Mucosa of descending colon (tissue), 3 donors: ENCODE data around the gene CPEB4. TPM values are rescaled to one million over a fixed set of nuclear protein-coding genes. Genes with fewer than 3 reads are reported as not detected.
A peak's percentile ranks its signal among the peaks of the same experiment; 100 is the strongest.

Experiments used
- ATAC-seq: fragments of 200-7000 bp; cut with Tn5 transposase; one replicate; pipeline ENCODE4 v1.9.1; 2020; ENCODE audit warnings: mild to moderate bottlenecking, moderate library complexity
- DNase-seq, 3 donors: peaks; one replicate each; pipeline ENCODE4 v3.0.0-alpha.2; 2020
- H3K36me3 ChIP-seq: fragments of 200-600 bp; one replicate; pipeline ENCODE4 v1.8.0; 2021; ENCODE audit warnings: low read depth, mild to moderate bottlenecking
- H3K4me1 ChIP-seq: fragments of 200-600 bp; one replicate; pipeline ENCODE4 v1.8.0; 2021; ENCODE audit warnings: low read depth, mild to moderate bottlenecking
- H3K4me3 ChIP-seq: fragments of 200-600 bp; one replicate; pipeline ENCODE4 v1.8.0; 2021; ENCODE audit warnings: mild to moderate bottlenecking
- H3K9me3 ChIP-seq: fragments of 200-600 bp; one replicate; pipeline ENCODE4 v1.8.0; 2021; ENCODE audit warnings: mild to moderate bottlenecking
- intact Hi-C, 2 donors: fragments of 100-400 bp; cut with DNase I in 1 of 2; cut with micrococcal nuclease in 1 of 2; formaldehyde crosslinking; loops; one replicate each; pipeline versions ENCODE4 v1.11.0 to v1.11.1; 2022; cut with DNase I, micrococcal nuclease
- total RNA-seq, 3 donors: library from RNA; stranded (reverse); fragmentation: NEBNext Ultra II Directional in 2 of 3; extraction: Animal tissue kit (Norgen Biotek cat#: 25700) in 2 of 3; gene quantifications; one replicate each; pipeline versions ENCODE4 v1.2.1 to v1.2.4, GENCODE V29; 2021 to 2023
- TF ChIP-seq, protein P1 (sequence below): fragments of 200-600 bp; IDR thresholded peaks from one replicate; pipeline ENCODE4 v1.8.0; 2022; ENCODE audit warnings: antibody characterized with exemption, mild to moderate bottlenecking
- donor health status: DM: no; HTN: no; CAD: no; lungs with moderate emphysema.
- donor health status: DM: no; HTN: no; CAD: no.
- donor health status: DM: no; HTN: yes; CAD: no.

Gene CPEB4
- total RNA-seq, 3 donors from 2014 or later, result 31.8 to 51.3 (median 32.1) TPM

DNA sequence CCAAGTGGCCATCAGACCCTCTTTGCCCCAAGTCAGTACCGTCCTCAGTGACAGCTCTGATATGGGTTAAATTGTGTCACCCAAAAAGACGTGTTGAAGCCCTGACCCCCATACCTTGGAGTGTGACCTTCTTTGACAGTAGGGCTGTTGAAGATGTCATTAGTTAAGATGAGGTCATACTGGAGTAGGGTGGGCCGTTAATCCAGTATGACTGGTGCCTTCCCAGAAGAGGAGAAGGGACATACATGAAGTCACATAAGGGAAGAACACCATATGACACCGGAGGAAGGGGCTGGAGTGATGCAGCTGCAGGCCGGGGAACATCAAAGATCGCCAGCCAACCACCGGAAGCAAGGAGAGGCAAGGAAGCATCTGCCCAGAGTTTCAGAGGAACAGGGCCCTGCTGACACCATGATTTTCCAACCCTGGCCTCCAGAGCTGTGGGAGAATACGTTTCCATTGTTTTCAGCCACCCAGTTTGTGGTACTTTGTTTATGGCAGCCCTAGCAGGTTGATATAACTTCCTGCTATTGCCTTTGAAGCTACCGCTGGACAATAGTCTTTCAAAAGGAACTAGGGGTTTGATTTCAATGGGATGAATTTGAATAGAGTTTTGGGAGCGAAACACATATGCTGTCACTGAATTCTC lies 36.4 kb upstream of the CPEB4 start:
- Histone ChIP-seq H3K9me3 (peaks cover 8% of the 10 kb centered on the region), H3K4me1 (no peaks in the 10 kb centered on the region), H3K4me3 (no peak overlapping the region), H3K36me3 (no peaks in the 10 kb centered on the region)
- DNase-seq (no peak), ATAC-seq (peak; percentile 75)
- TF ChIP-seq, protein P1, sequence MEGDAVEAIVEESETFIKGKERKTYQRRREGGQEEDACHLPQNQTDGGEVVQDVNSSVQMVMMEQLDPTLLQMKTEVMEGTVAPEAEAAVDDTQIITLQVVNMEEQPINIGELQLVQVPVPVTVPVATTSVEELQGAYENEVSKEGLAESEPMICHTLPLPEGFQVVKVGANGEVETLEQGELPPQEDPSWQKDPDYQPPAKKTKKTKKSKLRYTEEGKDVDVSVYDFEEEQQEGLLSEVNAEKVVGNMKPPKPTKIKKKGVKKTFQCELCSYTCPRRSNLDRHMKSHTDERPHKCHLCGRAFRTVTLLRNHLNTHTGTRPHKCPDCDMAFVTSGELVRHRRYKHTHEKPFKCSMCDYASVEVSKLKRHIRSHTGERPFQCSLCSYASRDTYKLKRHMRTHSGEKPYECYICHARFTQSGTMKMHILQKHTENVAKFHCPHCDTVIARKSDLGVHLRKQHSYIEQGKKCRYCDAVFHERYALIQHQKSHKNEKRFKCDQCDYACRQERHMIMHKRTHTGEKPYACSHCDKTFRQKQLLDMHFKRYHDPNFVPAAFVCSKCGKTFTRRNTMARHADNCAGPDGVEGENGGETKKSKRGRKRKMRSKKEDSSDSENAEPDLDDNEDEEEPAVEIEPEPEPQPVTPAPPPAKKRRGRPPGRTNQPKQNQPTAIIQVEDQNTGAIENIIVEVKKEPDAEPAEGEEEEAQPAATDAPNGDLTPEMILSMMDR, result no peak
- intact Hi-C loops, result no loop called here

DNA sequence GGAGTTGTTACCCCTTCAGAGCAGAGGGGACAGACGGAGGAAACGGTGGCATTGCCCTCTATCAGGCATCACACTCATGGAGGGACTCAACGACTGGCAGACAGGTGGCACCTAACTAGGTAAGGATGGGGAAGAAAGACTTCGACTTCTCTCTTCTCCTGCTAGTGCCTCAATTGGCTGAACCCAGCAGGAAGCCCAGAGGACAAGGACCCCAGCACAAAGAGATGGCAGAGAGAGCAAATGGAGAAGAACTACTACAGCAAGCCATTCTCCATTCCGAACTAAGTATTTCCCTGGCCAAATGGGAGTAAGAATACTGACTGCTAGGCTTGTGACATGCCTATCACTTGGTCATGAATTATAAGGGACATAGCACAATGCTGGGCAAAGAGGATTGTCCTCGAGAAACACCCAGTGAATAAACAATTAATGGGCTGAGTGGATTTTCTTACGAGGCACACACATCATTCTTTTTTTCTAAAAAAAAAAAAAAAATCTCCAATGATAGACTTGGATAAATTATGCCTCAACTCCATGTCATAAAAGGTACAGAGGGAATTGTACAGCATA lies 35.3 kb upstream of the CPEB4 start:
- ATAC-seq, result no peak
- intact Hi-C loops, result no loop called here
- TF ChIP-seq, protein P1, result no peak
- no peak for DNase-seq
- peaks cover under 1% of the 10 kb centered on the region for H3K4me1 ChIP-seq
- H3K9me3 ChIP-seq, result peaks cover 8% of the 10 kb centered on the region
- no peak overlapping the region for H3K4me3 ChIP-seq
- H3K36me3 ChIP-seq, result no peaks in the 10 kb centered on the region

DNA sequence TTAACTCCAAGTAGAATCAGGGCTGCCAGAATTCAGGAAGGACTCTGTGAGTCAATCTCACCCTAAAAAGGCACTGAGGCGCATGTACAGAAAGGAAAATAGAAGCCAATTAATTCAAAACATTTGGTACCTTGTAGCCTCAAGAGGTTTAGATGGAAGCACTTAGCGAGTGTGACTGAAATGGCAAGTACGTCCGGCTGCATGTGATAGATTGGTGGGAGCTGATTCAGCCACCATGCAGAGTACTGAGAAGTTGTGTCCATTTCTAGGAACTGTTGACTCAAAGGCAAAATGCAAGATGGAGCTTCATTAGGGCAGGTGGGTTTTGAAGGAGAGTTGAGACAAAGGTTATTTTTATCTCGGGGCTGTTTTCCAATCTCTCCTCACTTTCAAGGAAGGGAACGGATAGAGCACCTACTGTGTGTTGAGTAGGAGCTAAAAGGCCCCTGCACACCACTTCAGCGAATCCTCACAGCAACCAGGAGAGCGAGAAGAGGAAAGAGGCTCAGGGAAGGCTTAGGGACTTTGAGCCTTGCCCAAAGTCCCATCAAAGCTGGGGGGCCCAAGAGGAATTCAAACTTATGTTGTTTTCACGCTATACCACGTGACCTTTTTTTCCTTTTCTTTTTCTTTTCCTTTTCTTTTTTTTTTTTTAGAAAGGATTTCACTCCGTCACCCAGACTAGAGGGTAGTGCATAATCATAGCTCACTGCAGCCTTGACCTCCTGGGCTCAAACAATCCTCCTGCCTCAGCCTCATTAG lies 34.6 kb upstream of the CPEB4 start:
- no peak overlapping the region for H3K4me3 ChIP-seq
- TF ChIP-seq, protein P1, result no peak
- peaks cover 6% of the 10 kb centered on the region for H3K4me1 ChIP-seq
- intact Hi-C loops, result no loop called here
- peaks cover 7% of the 10 kb centered on the region for H3K9me3 ChIP-seq
- no peaks in the 10 kb centered on the region for H3K36me3 ChIP-seq
- ATAC-seq (no peak), DNase-seq (no peak)

DNA sequence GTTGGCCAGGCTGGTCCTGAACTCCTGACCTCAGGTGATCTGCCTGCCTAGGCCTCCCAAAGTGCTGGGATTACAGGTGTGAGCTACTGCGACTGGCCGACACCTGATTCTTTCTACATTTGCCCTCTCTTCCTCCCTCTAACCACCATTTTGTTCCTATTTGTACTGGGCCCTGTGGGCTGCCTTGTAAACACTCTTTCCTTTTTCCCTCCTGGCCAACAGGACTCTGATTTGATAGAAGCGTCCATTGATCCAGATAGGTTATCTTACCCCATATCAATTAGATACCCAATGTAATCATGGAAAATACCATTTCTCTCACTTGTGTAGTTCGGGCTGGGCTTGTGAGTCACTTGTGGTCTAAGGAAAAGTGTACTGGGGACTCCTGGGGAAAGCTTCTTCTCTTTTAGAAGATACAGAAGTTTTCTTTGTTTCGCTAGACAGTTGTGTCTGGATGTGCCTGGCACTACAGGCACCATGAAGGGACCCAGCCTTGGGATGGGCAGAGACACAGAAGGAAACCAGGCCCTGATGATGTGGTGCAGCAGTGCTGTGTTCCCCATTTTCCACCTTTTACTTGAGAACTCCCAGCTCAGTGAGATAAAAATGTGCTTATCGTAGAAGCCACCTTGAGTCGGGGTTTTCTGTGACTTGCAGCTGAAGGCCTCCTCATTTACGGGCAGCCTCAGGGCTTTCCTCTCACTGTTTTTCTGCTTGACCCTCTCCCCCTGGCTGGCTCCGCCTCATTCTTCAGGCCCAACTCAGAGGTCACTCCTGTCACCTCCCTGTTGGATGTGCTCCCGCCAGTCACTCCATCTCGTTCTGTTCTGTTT lies 32.8 kb upstream of the CPEB4 start:
- DNase-seq (no peak), ATAC-seq (no peak)
- intact Hi-C loops, result no loop called here
- TF ChIP-seq, protein P1, result no peak
- Histone ChIP-seq H3K9me3 (no peaks in the 10 kb centered on the region), H3K36me3 (no peaks in the 10 kb centered on the region), H3K4me1 (peaks cover 15% of the 10 kb centered on the region), H3K4me3 (no peak overlapping the region)

DNA sequence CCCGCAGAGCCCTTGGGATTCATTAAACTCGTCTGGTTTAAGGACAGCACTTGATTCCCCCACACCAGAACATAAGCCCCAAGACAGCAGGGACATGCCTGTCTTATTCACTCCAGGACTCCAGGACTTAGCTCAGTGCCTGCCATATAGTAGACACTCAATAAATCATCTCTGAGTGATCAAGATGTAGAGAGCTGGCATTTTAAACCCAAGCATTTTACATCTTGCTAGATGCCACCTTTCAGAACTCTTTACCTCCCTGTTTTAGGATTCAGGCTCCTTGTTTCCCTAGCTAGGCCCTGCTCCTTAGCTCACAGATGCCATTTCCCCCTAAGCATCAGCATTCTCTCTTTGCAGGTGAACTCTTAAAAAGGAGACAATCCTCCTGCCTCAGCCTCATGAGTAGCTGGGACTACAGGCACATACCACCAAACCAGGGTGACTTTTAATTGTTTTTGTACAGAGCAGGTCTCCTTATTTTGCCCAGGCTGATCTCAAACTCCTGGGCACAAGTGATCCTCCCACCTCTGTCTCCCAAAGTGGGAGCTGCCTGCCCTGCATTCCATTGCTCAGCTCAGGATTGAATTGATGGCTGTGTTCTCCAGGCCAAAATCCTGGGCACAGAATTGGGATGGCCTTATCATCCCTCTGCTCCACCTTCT lies 32.0 kb upstream of the CPEB4 start:
- no peak for ATAC-seq
- DNase-seq, result no peak
- peaks cover 15% of the 10 kb centered on the region for H3K4me1 ChIP-seq

More for the DNA sequence above, 32.0 kb upstream of the CPEB4 start:
- H3K9me3 ChIP-seq, result no peaks in the 10 kb centered on the region
- TF ChIP-seq, protein P1, result no peak
- intact Hi-C loops, result no loop called here
- H3K4me3 ChIP-seq, result no peak overlapping the region
- H3K36me3 ChIP-seq, result no peaks in the 10 kb centered on the region
